OCI-LY7 (cell line): ENCODE data around the gene FTHL17. TPM values are rescaled to one million over a fixed set of nuclear protein-coding genes. Genes with fewer than 3 reads are reported as not detected.

ENCODE experiments used
- BruUV-seq: library from RNA; stranded (reverse); fragments of 400-500 nt; replicated peaks from 2 replicates; lab custom pipeline; 2021; lab: Mats Ljungman, UMichigan
- CTCF ChIA-PET: fragments of 300-600 bp; sonication (Branson Sonifier 250); formaldehyde crosslinking; loops from one replicate; lab custom pipeline; 2022; ENCODE audit warnings: antibody characterized with exemption; ENCODE audit not compliant: unreplicated experiment; lab: Charles Lee
- POLR2A ChIA-PET: fragments of 300-600 bp; sonication (Branson Sonifier 250); formaldehyde crosslinking; loops from one replicate; lab custom pipeline; 2022; ENCODE audit warnings: antibody characterized with exemption; lab: Charles Lee
- DNase-seq: peaks from one replicate; pipeline ENCODE4 v3.0.0-alpha.2; 2015; ENCODE audit warnings: low spot score
- H2AFZ ChIP-seq: fragments of 200-600 bp; sonication (generic), shearing (Covaris generic); 2 replicates; pipeline ENCODE4 v1.6.1; 2014; ENCODE audit warnings: mild to moderate bottlenecking, antibody characterized with exemption, low read length, moderate library complexity
- H3K27ac ChIP-seq: fragments of 200-600 bp; sonication (generic); 2 replicates; pipeline ENCODE4 v1.5.1; 2014; ENCODE audit warnings: mixed run types, low read depth, mild to moderate bottlenecking, moderate library complexity, low read length, inconsistent platforms; ENCODE audit not compliant: poor library complexity, severe bottlenecking
- H3K36me3 ChIP-seq: fragments of 200-600 bp; sonication (generic); 2 replicates; pipeline ENCODE4 v1.6.1; 2014; ENCODE audit warnings: mild to moderate bottlenecking, antibody characterized with exemption, low read length, moderate library complexity, mixed read lengths; ENCODE audit not compliant: insufficient read depth
- H3K4me1 ChIP-seq: fragments of 200-600 bp; sonication (generic); 2 replicates; pipeline ENCODE4 v1.5.1; 2014; ENCODE audit warnings: mild to moderate bottlenecking, low read length; ENCODE audit not compliant: insufficient read depth, poor library complexity, severe bottlenecking
- H3K4me2 ChIP-seq: fragments of 200-600 bp; sonication (generic); 2 replicates; pipeline ENCODE4 v1.6.1; 2014; ENCODE audit warnings: mild to moderate bottlenecking, low read length
- H3K4me3 ChIP-seq: fragments of 200-600 bp; sonication (generic); 2 replicates; pipeline ENCODE4 v1.5.1; 2014; ENCODE audit warnings: mild to moderate bottlenecking, low read depth, low read length; ENCODE audit not compliant: poor library complexity, severe bottlenecking
- H3K79me2 ChIP-seq: fragments of 200-600 bp; sonication (generic); 2 replicates; pipeline ENCODE4 v1.6.1; 2016; ENCODE audit warnings: low read depth, mild to moderate bottlenecking, low read length, moderate library complexity, mixed read lengths; ENCODE audit not compliant: insufficient read depth
- H3K9me2 ChIP-seq: fragments of 200-600 bp; sonication (generic); 2 replicates; pipeline ENCODE4 v1.6.1; 2016; ENCODE audit warnings: mild to moderate bottlenecking, low read length, mixed read lengths; ENCODE audit not compliant: insufficient read depth
- H3K9me3 ChIP-seq: fragments of 200-600 bp; sonication (generic); 2 replicates; pipeline ENCODE4 v1.6.1; 2014; ENCODE audit warnings: mild to moderate bottlenecking, mixed run types, low read length, mixed read lengths
- H4K20me1 ChIP-seq: fragments of 200-600 bp; sonication (generic); 2 replicates; pipeline ENCODE4 v1.6.1; 2014; ENCODE audit warnings: mild to moderate bottlenecking, antibody characterized with exemption, low read length, moderate library complexity, mixed read lengths; ENCODE audit not compliant: insufficient read depth
- EZH2phosphoT487 ChIP-seq: fragments of 200-600 bp; sonication (generic); IDR thresholded peaks from 2 replicates; pipeline ENCODE4 v1.6.1; 2018; ENCODE audit warnings: low read depth, borderline replicate concordance, mild to moderate bottlenecking, mixed run types, antibody characterized with exemption, low read length, moderate library complexity, mixed read lengths
- intact Hi-C: fragments of 100-400 bp; cut with micrococcal nuclease; formaldehyde crosslinking; loops from one replicate; pipeline ENCODE4 v1.10.0; 2022; ENCODE audit not compliant: unreplicated experiment
- total RNA-seq, 2 experiments: library from RNA; depleted of rRNA in 1 of 2; stranded (reverse); fragments of >200 nt in 1 of 2; shearing (Covaris generic) in 1 of 2; gene quantifications; 2 replicates each; pipeline ENCODE4 v1.2.3, GENCODE V29; 2014 to 2022
- TF ChIP-seq, protein P1 (sequence below): fragments of 200-600 bp; sonication (generic); conservative IDR thresholded peaks from 2 replicates; pipeline ENCODE4 v1.5.1; 2014; ENCODE audit warnings: mild to moderate bottlenecking, antibody characterized with exemption, low read length, moderate library complexity, mixed read lengths

Gene FTHL17
- total RNA-seq, 2 experiments from 2014 or later: not detected

DNA sequence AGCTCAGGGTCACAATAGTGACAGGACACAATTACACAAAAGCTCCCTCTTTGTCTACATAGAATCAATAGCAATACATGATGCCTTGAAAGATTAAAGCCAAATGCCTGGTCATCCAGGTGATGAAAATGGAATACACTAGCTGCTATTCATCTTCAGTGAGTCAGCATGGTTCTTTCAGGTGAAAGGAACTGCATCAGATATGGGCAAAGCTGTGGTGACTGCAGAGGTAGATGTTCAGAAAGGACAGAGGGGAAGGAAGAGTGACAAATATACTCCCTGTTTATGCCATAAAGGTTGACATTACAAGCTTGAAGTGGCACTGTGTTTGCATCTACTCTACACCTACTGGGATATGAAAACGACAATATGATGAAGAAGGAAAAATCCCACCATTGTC, 20.0 kb upstream of the FTHL17 start:
- BruUV-seq: no TSS peak
- CTCF ChIA-PET: no interaction called here
- H3K79me2 ChIP-seq: no peaks in the 10 kb centered on the region
- intact Hi-C loops: no loop called here
- no peaks in the 10 kb centered on the region for H3K4me1 ChIP-seq
- no peak overlapping the region for H3K4me2 ChIP-seq
- H3K9me3 ChIP-seq: no peaks in the 10 kb centered on the region
- no peaks in the 10 kb centered on the region for H3K36me3 ChIP-seq
- no peaks in the 10 kb centered on the region for H3K9me2 ChIP-seq
- no peak for DNase-seq
- H3K4me3 ChIP-seq: no peak overlapping the region
- POLR2A ChIA-PET: interaction anchor here (0.5 to 0.9 kb wide), 3 partner anchors 9 to 23 kb away, joined by 4 to 5 read pairs (median 4); no protein-coding TSS in a partner anchor
- H3K27ac ChIP-seq: no peak overlapping the region
- no peak overlapping the region for H2AFZ ChIP-seq
- TF ChIP-seq, protein P1, sequence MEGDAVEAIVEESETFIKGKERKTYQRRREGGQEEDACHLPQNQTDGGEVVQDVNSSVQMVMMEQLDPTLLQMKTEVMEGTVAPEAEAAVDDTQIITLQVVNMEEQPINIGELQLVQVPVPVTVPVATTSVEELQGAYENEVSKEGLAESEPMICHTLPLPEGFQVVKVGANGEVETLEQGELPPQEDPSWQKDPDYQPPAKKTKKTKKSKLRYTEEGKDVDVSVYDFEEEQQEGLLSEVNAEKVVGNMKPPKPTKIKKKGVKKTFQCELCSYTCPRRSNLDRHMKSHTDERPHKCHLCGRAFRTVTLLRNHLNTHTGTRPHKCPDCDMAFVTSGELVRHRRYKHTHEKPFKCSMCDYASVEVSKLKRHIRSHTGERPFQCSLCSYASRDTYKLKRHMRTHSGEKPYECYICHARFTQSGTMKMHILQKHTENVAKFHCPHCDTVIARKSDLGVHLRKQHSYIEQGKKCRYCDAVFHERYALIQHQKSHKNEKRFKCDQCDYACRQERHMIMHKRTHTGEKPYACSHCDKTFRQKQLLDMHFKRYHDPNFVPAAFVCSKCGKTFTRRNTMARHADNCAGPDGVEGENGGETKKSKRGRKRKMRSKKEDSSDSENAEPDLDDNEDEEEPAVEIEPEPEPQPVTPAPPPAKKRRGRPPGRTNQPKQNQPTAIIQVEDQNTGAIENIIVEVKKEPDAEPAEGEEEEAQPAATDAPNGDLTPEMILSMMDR: no peak
- no peak for TF ChIP-seq EZH2phosphoT487
- H4K20me1 ChIP-seq: no peaks in the 10 kb centered on the region

DNA sequence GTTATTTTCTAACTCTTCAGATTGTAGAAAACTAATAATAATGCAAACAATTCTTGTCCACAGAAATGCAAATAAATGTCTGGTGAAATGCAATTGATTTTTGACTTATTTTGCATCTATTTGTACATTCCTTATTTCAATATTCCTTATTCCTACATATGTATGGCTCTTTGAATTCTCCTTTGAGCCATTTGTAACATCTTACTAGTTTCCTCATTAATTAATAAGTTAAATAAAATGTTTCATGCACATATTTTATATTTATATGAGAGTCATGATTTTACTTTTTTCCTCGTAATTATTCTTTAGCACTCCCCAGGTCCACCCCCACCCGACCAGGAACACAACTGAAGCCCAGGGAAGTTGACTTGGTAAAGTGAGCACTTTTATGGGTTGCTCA, 2.7 kb upstream of the FTHL17 start:
- Histone ChIP-seq H3K4me3 (no peak overlapping the region), H3K4me1 (no peaks in the 10 kb centered on the region), H3K9me3 (no peaks in the 10 kb centered on the region), H3K27ac (no peak overlapping the region), H3K4me2 (no peak overlapping the region), H3K9me2 (no peaks in the 10 kb centered on the region), H3K36me3 (no peaks in the 10 kb centered on the region), H2AFZ (no peak overlapping the region), H4K20me1 (no peaks in the 10 kb centered on the region), H3K79me2 (no peaks in the 10 kb centered on the region)
- DNase-seq: no peak
- ChIA-PET CTCF (no interaction called here), POLR2A (interaction anchor here (0.6 kb wide), 1 partner anchor 131 kb away, joined by 5 read pairs; no protein-coding TSS in a partner anchor)
- intact Hi-C loops: no loop called here
- no TSS peak for BruUV-seq
- TF ChIP-seq EZH2phosphoT487: no peak
- TF ChIP-seq, protein P1: no peak

DNA sequence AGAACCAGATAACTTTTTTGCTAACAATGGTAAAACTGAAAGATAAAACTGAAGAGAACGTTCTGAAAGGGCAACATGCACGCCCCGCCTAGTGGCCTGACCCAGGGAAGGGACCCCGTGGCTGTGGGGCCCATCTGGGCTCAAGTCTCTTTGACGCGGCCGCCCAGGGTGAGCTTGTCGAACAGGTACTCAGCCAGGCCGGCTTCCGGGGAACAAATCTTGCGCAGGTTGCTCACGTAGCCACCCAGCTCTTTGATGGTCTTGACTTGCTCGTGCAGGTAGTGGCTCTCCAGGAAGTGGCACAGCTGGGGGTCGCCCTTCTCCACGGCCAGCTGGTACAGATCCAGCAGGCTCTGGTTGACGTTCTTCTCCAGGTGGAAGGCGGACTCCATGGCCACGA, 579 bp downstream of the FTHL17 start:
- H2AFZ ChIP-seq: no peak overlapping the region
- no peaks in the 10 kb centered on the region for H3K36me3 ChIP-seq
- no peak overlapping the region for H3K27ac ChIP-seq
- ChIA-PET CTCF (no interaction called here), POLR2A (interaction anchor here (0.6 kb wide), 1 partner anchor 8 kb away, joined by 3 read pairs; no protein-coding TSS in a partner anchor)
- no peaks in the 10 kb centered on the region for H3K79me2 ChIP-seq
- no TSS peak for BruUV-seq
- H3K4me1 ChIP-seq: no peaks in the 10 kb centered on the region
- H3K4me2 ChIP-seq: no peak overlapping the region
- TF ChIP-seq, protein P1: no peak
- no peak for TF ChIP-seq EZH2phosphoT487
- H4K20me1 ChIP-seq: no peaks in the 10 kb centered on the region
- intact Hi-C loops: no loop called here
- no peak overlapping the region for H3K4me3 ChIP-seq
- DNase-seq: no peak
- no peaks in the 10 kb centered on the region for H3K9me3 ChIP-seq
- no peaks in the 10 kb centered on the region for H3K9me2 ChIP-seq
